Posterior vena cava (tissue), 2 donors: ENCODE data around the gene CARD14. TPM values are rescaled to one million over a fixed set of nuclear protein-coding genes. Genes with fewer than 3 reads are reported as not detected.
"Not testable (repeated sequence)": the region's sequence is repeated elsewhere in the genome, so short reads cannot be mapped to it uniquely, and the experiment has no call there.

ENCODE experiments used
- DNase-seq: peaks from one replicate; pipeline ENCODE4 v3.0.0-alpha.2; 2020; ENCODE audit warnings: low spot score
- intact Hi-C, 2 donors: fragments of 100-400 bp; cut with DNase I; formaldehyde crosslinking; loops; one replicate each; pipeline versions ENCODE4 v1.14.1 to v1.14.2; 2022 to 2023
- total RNA-seq, 2 donors: library from RNA; stranded (reverse); fragmentation: NEBNext Ultra II Directional; extraction: Animal tissue kit (Norgen Biotek cat#: 25700); gene quantifications; one replicate each; pipeline ENCODE4 v1.2.1, GENCODE V29; 2021
- donor health status: DM: yes; HTN: yes; CAD: no.
- donor health status: DM: yes; HTN: yes; CAD: no.

The CARD14 gene
- total RNA-seq, 2 donors from 2014 or later, result 0.24 TPM; not detected in 1

DNA sequence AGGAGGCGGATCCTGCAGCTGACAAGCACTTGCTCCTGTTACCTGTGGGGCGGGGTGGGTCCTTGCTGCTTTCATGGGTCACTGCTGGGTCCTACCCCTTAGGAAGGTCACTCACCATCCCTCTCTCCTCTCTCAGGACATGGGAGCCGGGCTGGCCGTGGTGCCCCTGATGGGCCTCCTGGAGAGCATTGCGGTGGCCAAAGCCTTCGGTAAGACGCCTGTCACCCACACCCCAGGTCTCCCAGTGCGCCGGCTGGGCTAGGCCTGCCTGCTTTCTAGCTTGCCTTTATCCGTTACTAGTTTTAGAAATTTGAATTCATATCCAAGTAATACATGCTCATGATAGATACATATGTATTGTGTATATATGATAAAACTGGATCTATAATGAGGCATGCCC lies 67.6 kb downstream of the CARD14 start:
- no peak for DNase-seq
- intact Hi-C loops, result no loop called here

DNA sequence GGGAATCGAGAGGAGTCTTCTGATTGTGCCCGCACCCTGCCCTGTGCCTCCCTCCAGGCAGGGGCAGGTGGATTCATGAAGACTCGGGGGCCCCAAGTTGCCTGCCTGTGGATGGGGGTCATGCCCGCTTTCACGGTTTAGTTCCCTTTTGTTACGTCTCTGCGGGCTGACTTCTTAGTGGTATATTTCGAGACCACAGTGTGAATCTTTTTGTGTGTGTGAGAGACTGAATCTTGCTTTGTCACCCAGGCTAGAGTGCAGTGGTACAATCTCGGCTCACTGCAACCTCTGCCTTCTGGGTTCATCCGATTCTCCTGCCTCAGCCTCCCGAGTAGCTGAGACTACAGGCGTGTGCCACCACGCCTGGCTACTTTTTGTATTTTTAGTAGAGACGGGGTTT lies 72.7 kb downstream of the CARD14 start:
- intact Hi-C loops, result no loop called here
- no peak for DNase-seq

GRCh38 chr17:80243526-80244433 lies 74.0 kb downstream of the CARD14 start:
- intact Hi-C loops, result no loop called here
- no peak for DNase-seq

- DNase-seq, intact Hi-C loops: not testable (repeated sequence)
These were observed 74.6 kb downstream of the CARD14 start for GRCh38 chr17:80244448-80244847.

GRCh38 chr17:80244871-80245509 lies 75.2 kb downstream of the CARD14 start:
- intact Hi-C loops, result no loop called here
- no peak for DNase-seq

GRCh38 chr17:80245566-80246265 lies 75.9 kb downstream of the CARD14 start:
- intact Hi-C loops, result no loop called here
- DNase-seq, result no peak

GRCh38 chr17:80246266-80246681 lies 76.4 kb downstream of the CARD14 start:
- intact Hi-C loops, result no loop called here
- DNase-seq, result no peak

DNA sequence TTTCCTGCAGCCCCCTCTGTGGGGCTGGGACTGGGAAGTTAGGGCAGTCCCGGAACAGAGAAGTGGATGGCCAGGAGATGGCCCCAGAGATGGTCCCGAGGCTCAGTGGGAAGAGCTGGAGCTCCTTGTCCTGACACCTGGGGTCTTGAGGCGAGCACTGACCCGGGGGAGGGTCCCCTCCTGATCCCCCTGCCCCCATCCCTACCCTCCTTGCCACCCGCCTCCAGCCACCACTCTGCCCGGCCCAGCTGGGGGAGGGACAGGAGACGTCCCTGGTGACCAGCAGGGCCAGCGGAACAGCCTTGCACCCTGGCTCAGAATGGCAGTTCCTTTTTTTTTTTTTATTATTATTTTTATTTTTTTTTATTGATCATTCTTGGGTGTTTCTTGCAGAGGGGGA lies 76.9 kb downstream of the CARD14 start:
- no peak for DNase-seq
- intact Hi-C loops, result no loop called here

GRCh38 chr17:80247561-80247960 lies 77.7 kb downstream of the CARD14 start:
- no peak for DNase-seq
- intact Hi-C loops, result no loop called here

GRCh38 chr17:80248001-80248893 lies 78.4 kb downstream of the CARD14 start:
- no peak for DNase-seq
- intact Hi-C loops, result no loop called here

GRCh38 chr17:80248894-80249710 lies 79.3 kb downstream of the CARD14 start:
- DNase-seq, result no peak
- intact Hi-C loops, result no loop called here

- intact Hi-C loops, result loop anchor here in 1 of 2 donors (1.0 kb wide), 1 partner anchor 19 kb away; no protein-coding TSS in a partner anchor
- DNase-seq, result no peak
These were observed 82.1 kb downstream of the CARD14 start for GRCh38 chr17:80251966-80252365.

- DNase-seq, result no peak
- intact Hi-C loops, result no loop called here
These were observed 83.0 kb downstream of the CARD14 start for GRCh38 chr17:80252871-80253270.

GRCh38 chr17:80253631-80254395 lies 84.0 kb downstream of the CARD14 start:
- intact Hi-C loops, result no loop called here
- no peak for DNase-seq

GRCh38 chr17:80254396-80255251 lies 84.8 kb downstream of the CARD14 start:
- intact Hi-C loops, result no loop called here
- no peak for DNase-seq

GRCh38 chr17:80256034-80256350 lies 86.2 kb downstream of the CARD14 start:
- no peak for DNase-seq
- intact Hi-C loops, result no loop called here

DNA sequence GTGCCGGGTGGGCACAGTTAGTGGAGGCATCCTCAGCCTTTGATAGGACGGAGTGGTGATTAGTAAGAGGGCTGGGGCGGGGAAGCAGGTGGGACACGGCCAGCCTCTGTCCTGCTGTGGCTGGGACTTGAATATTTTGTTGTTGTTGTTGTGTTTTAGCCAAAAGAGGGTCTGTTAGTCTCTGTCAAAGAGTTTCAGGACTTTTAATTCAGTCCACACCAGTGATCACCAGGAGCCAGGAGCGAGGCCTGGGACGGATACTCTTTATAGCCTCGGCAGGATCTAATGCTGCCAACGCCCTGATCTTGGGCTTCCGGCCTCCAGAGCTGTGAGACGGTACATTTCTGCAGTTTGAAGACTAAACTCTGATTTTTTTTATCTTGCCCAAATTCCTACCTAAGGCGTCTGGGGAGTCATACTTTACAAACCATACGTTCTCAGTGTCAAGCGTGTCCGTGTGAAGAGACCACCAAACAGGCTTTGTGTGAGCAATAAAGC lies 87.9 kb downstream of the CARD14 start:
- DNase-seq, result no peak
- intact Hi-C loops, result no loop called here
